Activated CD4-positive, alpha-beta T cell treated with anti-CD3 and anti-CD28 coated beads, Interleukin-2, amount 10 ng/mL, durations not matched to agents 24 days and 14 days (primary cell): ENCODE results near the gene LRIG2. TPM values are rescaled to one million over a fixed set of nuclear protein-coding genes. Genes with fewer than 3 reads are reported as not detected.
"Not testable (repeated sequence)": the region's sequence is repeated elsewhere in the genome, so short reads cannot be mapped to it uniquely, and the experiment has no call there.

Source experiments
- DNase-seq: peaks from one replicate; pipeline ENCODE4 v3.0.0; 2022
- H3K27ac Mint-ChIP-seq: one replicate; pipeline ENCODE4 v1.8.0; 2022; ENCODE audit warnings: mild to moderate bottlenecking, mixed read lengths
- H3K27me3 Mint-ChIP-seq: one replicate; pipeline ENCODE4 v1.8.0; 2022; ENCODE audit warnings: mixed read lengths
- H3K36me3 Mint-ChIP-seq: one replicate; pipeline ENCODE4 v1.8.0; 2022; ENCODE audit warnings: low read depth, mild to moderate bottlenecking, mixed read lengths
- H3K4me1 Mint-ChIP-seq: one replicate; pipeline ENCODE4 v1.8.0; 2021; ENCODE audit warnings: mixed read lengths
- H3K4me3 Mint-ChIP-seq: one replicate; pipeline ENCODE4 v1.8.0; 2022; ENCODE audit warnings: mild to moderate bottlenecking, moderate library complexity, mixed read lengths
- H3K9me3 Mint-ChIP-seq: one replicate; pipeline ENCODE4 v1.8.0; 2021; ENCODE audit warnings: mixed read lengths
- intact Hi-C: fragments of 100-400 bp; cut with micrococcal nuclease; formaldehyde crosslinking; loops from one replicate; pipeline ENCODE4 v1.15.1; 2023
- total RNA-seq: library from RNA; stranded (reverse); gene quantifications from 2 replicates; pipeline ENCODE4 v1.2.3, GENCODE V29; 2022

Gene LRIG2
- total RNA-seq: 11.8 and 12.7 TPM in 2 replicates

DNA sequence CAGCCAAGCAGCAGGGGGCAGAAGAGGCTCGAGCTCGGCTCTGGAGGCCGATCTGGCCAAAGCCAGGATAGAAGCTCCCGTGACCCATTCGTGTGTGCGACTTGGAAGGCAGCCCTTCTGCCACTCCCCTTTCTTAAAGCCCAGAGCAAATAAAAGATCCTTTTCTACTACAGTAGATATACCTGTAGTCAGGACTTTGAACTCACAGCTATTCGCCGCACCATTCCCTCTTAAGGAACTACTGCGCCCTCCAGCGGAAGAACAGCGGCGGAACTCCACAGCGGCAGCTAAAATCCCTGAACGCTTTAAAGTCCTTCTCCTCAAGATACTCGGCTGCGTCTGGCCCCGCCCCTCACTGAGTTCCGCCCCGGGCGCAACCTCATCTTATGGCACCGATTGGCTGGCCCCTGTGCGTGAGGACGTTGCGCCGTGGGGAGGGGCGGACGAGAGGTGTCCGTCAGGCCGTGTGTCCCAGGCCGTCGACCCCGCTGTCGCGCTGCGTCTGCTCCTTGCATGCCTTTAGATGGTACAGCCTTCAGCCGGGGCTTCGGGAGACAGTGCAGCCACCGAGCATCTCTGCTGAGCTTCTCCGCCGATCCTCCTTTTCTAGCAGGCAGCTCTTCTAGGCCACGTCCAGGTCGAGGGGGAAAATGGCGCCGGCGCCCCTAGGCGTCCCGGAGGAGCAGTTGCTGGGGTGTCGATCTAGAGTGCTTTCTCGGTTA lies at the start of gene LRIG2:
LRIG2 (plus strand) TSS at position 442 of the 722 bp plus-strand sequence; CDS start at position 651, 209 bp downstream.
- Mint-ChIP-seq H3K4me3 (peak within 1 kb of the TSS; percentile 100), H3K27me3 (no peaks in the 10 kb centered on the region), H3K4me1 (peaks cover 20% of the 10 kb centered on the region), H3K27ac (peak within 1 kb of the TSS; percentile 93), H3K36me3 (peaks cover 7% of the 10 kb centered on the region), H3K9me3 (no peaks in the 10 kb centered on the region)
- peak; percentile 99 for DNase-seq
- intact Hi-C loops: loop anchor here (2.0 to 10.0 kb wide), 9 partner anchors 60 to 678 kb away; partner anchors contain the start of genes CAPZA1, CTTNBP2NL, MAGI3 and SLC16A1

GRCh38 chr1:113023316-113023715 lies 49.7 kb upstream of the LRIG2 start:
- DNase-seq, H3K9me3 Mint-ChIP-seq, H3K27me3 Mint-ChIP-seq, intact Hi-C loops, H3K36me3 Mint-ChIP-seq, H3K4me3 Mint-ChIP-seq, H3K27ac Mint-ChIP-seq, H3K4me1 Mint-ChIP-seq: not testable (repeated sequence)

- H3K27ac Mint-ChIP-seq: no peak overlapping the region
These were observed 46.0 kb upstream of the LRIG2 start for GRCh38 chr1:113027007-113027406.

GRCh38 chr1:113027449-113027848 lies 45.5 kb upstream of the LRIG2 start:
- no peak for DNase-seq
- no peaks in the 10 kb centered on the region for H3K27me3 Mint-ChIP-seq
- H3K4me3 Mint-ChIP-seq: no peak overlapping the region
- peaks cover 6% of the 10 kb centered on the region for H3K4me1 Mint-ChIP-seq
- no peak overlapping the region for H3K27ac Mint-ChIP-seq
- intact Hi-C loops: no loop called here
- H3K9me3 Mint-ChIP-seq: no peaks in the 10 kb centered on the region
- peaks cover 5% of the 10 kb centered on the region for H3K36me3 Mint-ChIP-seq

More at GRCh38 chr1:113027007-113027406, 46.0 kb upstream of the LRIG2 start:
- intact Hi-C loops: no loop called here
- Mint-ChIP-seq H3K4me1 (peaks cover 6% of the 10 kb centered on the region), H3K9me3 (no peaks in the 10 kb centered on the region), H3K27me3 (no peaks in the 10 kb centered on the region), H3K36me3 (peaks cover 5% of the 10 kb centered on the region), H3K4me3 (no peak overlapping the region)
- no peak for DNase-seq

DNA sequence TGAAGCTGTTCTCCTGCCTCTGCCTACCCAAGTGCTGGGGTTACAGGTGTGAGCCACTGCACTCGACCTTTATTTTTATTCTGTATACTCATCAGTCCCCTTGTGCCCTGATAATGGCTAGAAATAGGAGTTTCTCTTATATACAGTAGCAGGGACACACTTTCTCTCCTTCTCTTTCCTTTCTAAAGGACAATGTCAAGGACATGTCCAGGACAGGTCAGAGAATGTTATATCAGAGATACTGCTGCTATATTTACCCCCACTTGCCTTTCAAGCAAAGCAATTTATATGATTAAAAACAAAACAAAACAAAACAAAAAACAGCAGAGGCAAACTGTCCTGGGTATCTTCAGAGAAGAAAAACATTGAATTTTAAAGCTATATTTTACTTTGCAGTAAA lies 43.2 kb upstream of the LRIG2 start:
- Mint-ChIP-seq H3K4me1 (peaks cover 6% of the 10 kb centered on the region), H3K27me3 (no peaks in the 10 kb centered on the region), H3K36me3 (no peaks in the 10 kb centered on the region), H3K9me3 (no peaks in the 10 kb centered on the region), H3K4me3 (no peak overlapping the region), H3K27ac (no peak overlapping the region)
- no peak for DNase-seq
- intact Hi-C loops: loop anchor here (2.0 kb wide), 1 partner anchor 15 kb away; no protein-coding TSS in a partner anchor

GRCh38 chr1:113031171-113031933 lies 41.6 kb upstream of the LRIG2 start:
- Mint-ChIP-seq H3K27ac (no peak overlapping the region), H3K27me3 (no peaks in the 10 kb centered on the region), H3K4me3 (no peak overlapping the region), H3K36me3 (no peaks in the 10 kb centered on the region), H3K4me1 (peaks cover 6% of the 10 kb centered on the region), H3K9me3 (no peaks in the 10 kb centered on the region)
- no peak for DNase-seq
- intact Hi-C loops: loop anchor here (2.0 kb wide), 1 partner anchor 17 kb away; no protein-coding TSS in a partner anchor

DNA sequence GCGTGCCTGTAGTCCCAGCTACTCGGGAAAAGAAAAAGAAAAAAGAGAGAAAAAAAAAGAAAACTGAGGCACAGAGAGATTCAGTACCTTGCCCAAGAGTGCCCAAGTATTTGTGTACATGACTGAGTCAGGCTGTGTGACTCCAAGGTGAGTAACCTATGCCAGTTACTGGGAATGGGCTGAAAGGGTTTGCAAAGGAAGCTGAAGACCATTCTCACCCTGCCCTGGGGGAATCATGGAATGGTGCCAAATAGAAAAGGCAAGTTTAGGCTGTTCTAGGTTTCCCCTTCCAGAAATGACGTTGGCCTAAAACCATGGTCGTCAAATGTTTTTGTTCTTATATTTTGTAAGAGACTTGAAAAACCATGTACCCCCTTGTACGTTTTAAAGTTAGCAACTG lies 37.9 kb upstream of the LRIG2 start:
- Mint-ChIP-seq H3K9me3 (no peaks in the 10 kb centered on the region), H3K36me3 (no peaks in the 10 kb centered on the region), H3K4me3 (no peak overlapping the region), H3K4me1 (peaks cover 4% of the 10 kb centered on the region), H3K27ac (no peak overlapping the region), H3K27me3 (no peaks in the 10 kb centered on the region)
- intact Hi-C loops: no loop called here
- no peak for DNase-seq

- Mint-ChIP-seq H3K9me3 (no peaks in the 10 kb centered on the region), H3K27ac (no peak overlapping the region), H3K4me3 (no peak overlapping the region), H3K36me3 (no peaks in the 10 kb centered on the region), H3K4me1 (peaks cover 3% of the 10 kb centered on the region), H3K27me3 (no peaks in the 10 kb centered on the region)
- intact Hi-C loops: no loop called here
- no peak for DNase-seq
These were observed 36.2 kb upstream of the LRIG2 start for GRCh38 chr1:113036639-113037321.

GRCh38 chr1:113040041-113040440 lies 33.0 kb upstream of the LRIG2 start:
- H3K9me3 Mint-ChIP-seq: no peaks in the 10 kb centered on the region
- H3K27me3 Mint-ChIP-seq: no peaks in the 10 kb centered on the region
- H3K27ac Mint-ChIP-seq: no peak overlapping the region
- no peak overlapping the region for H3K4me3 Mint-ChIP-seq
- peaks cover 19% of the 10 kb centered on the region for H3K4me1 Mint-ChIP-seq
- H3K36me3 Mint-ChIP-seq: no peaks in the 10 kb centered on the region
- intact Hi-C loops: loop anchor here (10.0 kb wide), 1 partner anchor 235 kb away; no protein-coding TSS in a partner anchor
- DNase-seq: no peak

DNA sequence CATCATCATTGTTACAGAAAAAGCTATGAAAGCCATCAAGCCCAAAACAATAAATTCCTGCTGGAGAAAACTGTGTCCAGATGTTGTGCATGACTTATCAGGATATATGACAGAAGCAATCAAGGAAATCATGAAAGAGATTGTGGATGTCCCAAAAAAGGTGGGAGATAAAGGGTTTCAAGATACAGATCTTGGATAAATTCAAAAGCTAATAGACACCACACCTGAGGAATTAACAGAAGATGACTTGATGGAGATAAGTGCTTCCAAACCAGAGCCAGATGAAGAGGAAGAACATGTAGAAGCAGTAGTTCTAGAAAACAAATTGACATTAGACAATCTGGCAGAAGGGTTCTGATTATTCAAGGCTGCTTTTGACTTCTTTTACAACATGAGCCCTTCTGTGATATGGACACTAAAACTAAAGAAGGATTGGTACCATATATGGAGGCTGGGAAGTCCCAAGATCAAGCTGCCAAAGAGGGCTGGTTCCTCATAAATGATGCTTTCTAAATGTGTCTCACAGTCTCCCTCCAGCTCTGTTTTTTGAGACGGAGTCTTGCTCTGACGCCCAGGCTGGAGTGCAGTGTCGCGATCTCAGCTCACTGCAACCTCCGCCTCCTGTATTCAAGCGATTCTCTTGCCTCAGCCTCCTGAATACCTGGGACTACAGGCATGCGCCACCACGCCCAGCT lies 32.1 kb upstream of the LRIG2 start:
- intact Hi-C loops: loop anchor here (10.0 kb wide), 1 partner anchor 236 kb away; no protein-coding TSS in a partner anchor
- H3K27me3 Mint-ChIP-seq: no peaks in the 10 kb centered on the region

GRCh38 chr1:113041569-113042284 lies 31.3 kb upstream of the LRIG2 start:
- peaks cover 25% of the 10 kb centered on the region for H3K4me1 Mint-ChIP-seq
- DNase-seq: no peak
- H3K27ac Mint-ChIP-seq: no peak overlapping the region
- H3K4me3 Mint-ChIP-seq: no peak overlapping the region
- H3K27me3 Mint-ChIP-seq: no peaks in the 10 kb centered on the region
- no peaks in the 10 kb centered on the region for H3K9me3 Mint-ChIP-seq
- no peaks in the 10 kb centered on the region for H3K36me3 Mint-ChIP-seq
- intact Hi-C loops: loop anchor here (2.0 to 10.0 kb wide), 2 partner anchors 161 to 237 kb away; no protein-coding TSS in a partner anchor

More for the DNA sequence above, 32.1 kb upstream of the LRIG2 start:
- Mint-ChIP-seq H3K36me3 (no peaks in the 10 kb centered on the region), H3K9me3 (no peaks in the 10 kb centered on the region), H3K4me1 (peaks cover 21% of the 10 kb centered on the region), H3K27ac (no peak overlapping the region), H3K4me3 (no peak overlapping the region)
- no peak for DNase-seq

GRCh38 chr1:113042285-113043143 lies 30.5 kb upstream of the LRIG2 start:
- Mint-ChIP-seq H3K27me3 (no peaks in the 10 kb centered on the region), H3K4me1 (peaks cover 32% of the 10 kb centered on the region), H3K9me3 (no peaks in the 10 kb centered on the region), H3K4me3 (no peak overlapping the region), H3K36me3 (no peaks in the 10 kb centered on the region), H3K27ac (no peak overlapping the region)
- peak; percentile 65 for DNase-seq
- intact Hi-C loops: loop anchor here (2.0 to 10.0 kb wide), 2 partner anchors 162 to 238 kb away; no protein-coding TSS in a partner anchor
